H1 (cell line): ENCODE results near the gene COL8A1. TPM values are rescaled to one million over a fixed set of nuclear protein-coding genes. Genes with fewer than 3 reads are reported as not detected.

Experiments
- CTCF ChIA-PET: fragments of 300-600 bp; sonication (Branson Sonifier 250); formaldehyde crosslinking; loops from one replicate; lab custom pipeline; 2021; ENCODE audit not compliant: partially characterized antibody; lab: Charles Lee
- POLR2A ChIA-PET: fragments of 300-600 bp; sonication (Branson Sonifier 250); formaldehyde crosslinking; loops from one replicate; lab custom pipeline; 2021; ENCODE audit warnings: inconsistent platforms; ENCODE audit not compliant: partially characterized antibody; lab: Charles Lee
- DNase-seq, 2 experiments: peaks; one replicate each; pipeline versions ENCODE4 v3.0.0 to v3.0.0-alpha.2; 2010 to 2022; ENCODE audit warnings: low spot score in 2 of 2, low read depth in 1 of 2, mixed read lengths in 1 of 2
- FAIRE-seq: peaks from 2 replicates; lab custom pipeline; 2011; peaks lifted over from hg19 to GRCh38; lab: Jason Lieb, UNC
- H2AFZ ChIP-seq: 2 replicates; pipeline ENCODE4 v1.8.1; 2012; ENCODE audit warnings: low read length, inconsistent platforms
- H2AK5ac ChIP-seq: 2 replicates; pipeline ENCODE4 v1.6.1; 2013; ENCODE audit warnings: low read depth, low read length
- H2BK120ac ChIP-seq: replicated peaks from 2 replicates; pipeline ENCODE3; 2013; ENCODE audit warnings: low read depth, low read length, inconsistent platforms
- H2BK12ac ChIP-seq: 2 replicates; pipeline ENCODE4 v1.6.1; 2013; ENCODE audit warnings: low read depth, low read length
- H2BK15ac ChIP-seq: 2 replicates; pipeline ENCODE4 v1.6.1; 2013; ENCODE audit warnings: low read length
- H2BK20ac ChIP-seq: 2 replicates; pipeline ENCODE4 v1.6.1; 2013; ENCODE audit warnings: low read length
- H2BK5ac ChIP-seq: 2 replicates; pipeline ENCODE4 v1.6.1; 2013; ENCODE audit warnings: low read depth, low read length
- H3K14ac ChIP-seq: 2 replicates; pipeline ENCODE4 v1.6.1; 2013; ENCODE audit warnings: inconsistent platforms; ENCODE audit not compliant: insufficient read length
- H3K18ac ChIP-seq: 2 replicates; pipeline ENCODE4 v1.6.1; 2013; ENCODE audit warnings: low read length; ENCODE audit errors: extremely low read depth
- H3K23ac ChIP-seq: 2 replicates; pipeline ENCODE4 v1.6.1; 2013; ENCODE audit warnings: inconsistent platforms; ENCODE audit not compliant: insufficient read length
- H3K23me2 ChIP-seq: 2 replicates; pipeline ENCODE4 v1.6.1; 2013; ENCODE audit warnings: low read depth, low read length
- H3K27ac ChIP-seq: 2 replicates; pipeline ENCODE4 v1.6.1; 2011; ENCODE audit warnings: low read depth, low read length, inconsistent platforms
- H3K27me3 ChIP-seq, 4 experiments: replicated peaks in 1 of 4; 1 replicate in 1 of 4; 2 replicates in 3 of 4; pipeline versions ENCODE4 v1.6.1 to v1.8.1; 2011 to 2013; ENCODE audit warnings: low read length in 3 of 4, mild to moderate bottlenecking in 3 of 4, inconsistent platforms in 2 of 4, mixed read lengths in 2 of 4, moderate library complexity in 1 of 4; ENCODE audit not compliant: control insufficient read depth in 3 of 4, insufficient read depth in 3 of 4; ENCODE audit errors: extremely low read depth in 1 of 4
- H3K36me3 ChIP-seq, 4 experiments: 2 replicates each; pipeline versions ENCODE4 v1.6.1 to v1.8.1; 2011 to 2013; ENCODE audit warnings: mild to moderate bottlenecking in 4 of 4, low read length in 3 of 4, moderate library complexity in 2 of 4, control low read depth in 1 of 4, inconsistent platforms in 1 of 4; ENCODE audit not compliant: insufficient read depth in 4 of 4, control insufficient read depth in 2 of 4
- H3K4ac ChIP-seq: replicated peaks from 2 replicates; pipeline ENCODE3; 2013; ENCODE audit warnings: low read length, low read depth, mixed read lengths, inconsistent platforms; ENCODE audit not compliant: insufficient read length
- H3K4me1 ChIP-seq, 4 experiments: replicated peaks in 1 of 4; 1 replicate in 1 of 4; 2 replicates in 3 of 4; pipeline versions ENCODE4 v1.6.1 to v1.8.1; 2011 to 2013; ENCODE audit warnings: low read length in 3 of 4, inconsistent platforms in 2 of 4, mixed read lengths in 1 of 4; ENCODE audit not compliant: insufficient read depth in 4 of 4, control insufficient read depth in 3 of 4
- H3K4me2 ChIP-seq, 2 experiments: 2 replicates each; pipeline versions ENCODE4 v1.6.1 to v1.8.1; 2011 to 2013; ENCODE audit warnings: low read depth in 2 of 2, low read length in 2 of 2, control low read depth in 1 of 2, inconsistent platforms in 1 of 2, mild to moderate bottlenecking in 1 of 2; ENCODE audit not compliant: insufficient read depth in 1 of 2
- H3K4me3 ChIP-seq, 4 experiments: fragments of 200-600, 300-600 bp in 1 of 4; sonication (generic), shearing (Covaris generic), sonication (Bioruptor Twin) in 1 of 4; 2 replicates each; pipeline versions ENCODE4 v1.5.1 to v1.8.1; 2011 to 2016; ENCODE audit warnings: low read length in 4 of 4, low read depth in 3 of 4, control low read depth in 2 of 4, inconsistent platforms in 2 of 4, mild to moderate bottlenecking in 2 of 4, mixed read lengths in 1 of 4, moderate library complexity in 1 of 4; ENCODE audit not compliant: insufficient read depth in 2 of 4; ENCODE audit errors: extremely low read depth in 1 of 4
- H3K56ac ChIP-seq: replicated peaks from 2 replicates; pipeline ENCODE3; 2013; ENCODE audit warnings: low read depth, mild to moderate bottlenecking, mixed read lengths, low read length, inconsistent platforms; ENCODE audit not compliant: insufficient read length
- H3K79me1 ChIP-seq: 2 replicates; pipeline ENCODE4 v1.6.1; 2013; ENCODE audit warnings: low read depth, low read length, control low read depth
- H3K79me2 ChIP-seq, 2 experiments: 2 replicates each; pipeline versions ENCODE4 v1.6.1 to v1.8.1; 2012 to 2013; ENCODE audit warnings: low read length in 2 of 2, mild to moderate bottlenecking in 2 of 2, inconsistent platforms in 1 of 2; ENCODE audit not compliant: insufficient read depth in 2 of 2, control insufficient read depth in 1 of 2
- H3K9ac ChIP-seq, 4 experiments: replicated peaks in 1 of 4; 1 replicate in 1 of 4; 2 replicates in 3 of 4; pipeline versions ENCODE4 v1.6.1 to v1.8.1; 2011 to 2013; ENCODE audit warnings: low read depth in 3 of 4, low read length in 3 of 4, control low read depth in 2 of 4, mild to moderate bottlenecking in 2 of 4, moderate library complexity in 2 of 4, inconsistent platforms in 1 of 4; ENCODE audit errors: extremely low read depth in 1 of 4
- H3K9me3 ChIP-seq, 2 experiments: 2 replicates each; pipeline versions ENCODE4 v1.6.1 to v1.8.1; 2012 to 2013; ENCODE audit warnings: mild to moderate bottlenecking in 2 of 2, moderate library complexity in 2 of 2, control low read depth in 1 of 2, inconsistent platforms in 1 of 2, low read depth in 1 of 2, low read length in 1 of 2, mixed read lengths in 1 of 2; ENCODE audit not compliant: insufficient read depth in 2 of 2
- H4K20me1 ChIP-seq, 2 experiments: replicated peaks in 1 of 2; 2 replicates each; pipeline versions ENCODE3 to v1.8.1; 2011 to 2013; ENCODE audit warnings: inconsistent platforms in 2 of 2, low read length in 2 of 2, mild to moderate bottlenecking in 1 of 2; ENCODE audit not compliant: insufficient read depth in 2 of 2, control insufficient read depth in 1 of 2
- H4K5ac ChIP-seq: 2 replicates; pipeline ENCODE4 v1.6.1; 2013; ENCODE audit warnings: low read length, low read depth, mixed read lengths, inconsistent platforms; ENCODE audit not compliant: insufficient read length
- H4K8ac ChIP-seq: 2 replicates; pipeline ENCODE4 v1.8.0; 2013; ENCODE audit warnings: mild to moderate bottlenecking, moderate library complexity, low read length, inconsistent platforms; ENCODE audit not compliant: insufficient read depth; ENCODE audit errors: extremely low read depth
- H4K91ac ChIP-seq: replicated peaks from 2 replicates; pipeline ENCODE3; 2013; ENCODE audit warnings: low read length, mixed read lengths, inconsistent platforms; ENCODE audit not compliant: insufficient read length
- MAFK ChIP-seq: IDR thresholded peaks from 2 replicates; pipeline ENCODE4 v1.6.1; 2012; ENCODE audit warnings: low read depth, mild to moderate bottlenecking, improper control_type of control experiment, low read length
- POLR2A ChIP-seq, 2 experiments: IDR thresholded peaks; 1 replicate in 1 of 2; 2 replicates in 1 of 2; pipeline ENCODE4 v1.6.1; 2011; ENCODE audit warnings: low read depth in 2 of 2, low read length in 2 of 2, mild to moderate bottlenecking in 2 of 2; ENCODE audit errors: control extremely low read depth in 1 of 2
- POLR2AphosphoS5 ChIP-seq: IDR thresholded peaks from 2 replicates; pipeline ENCODE4 v1.6.1; 2011; ENCODE audit warnings: low read depth, low read length
- SUZ12 ChIP-seq: fragments of 200-600 bp; sonication (generic); IDR thresholded peaks from 2 replicates; pipeline ENCODE4 v1.6.1; 2012; ENCODE audit warnings: mild to moderate bottlenecking, inconsistent platforms, low read length, moderate library complexity, mixed read lengths
- TAF7 ChIP-seq: optimal IDR thresholded peaks from 2 replicates; pipeline ENCODE3; 2011; ENCODE audit warnings: low read depth, mild to moderate bottlenecking, inconsistent platforms, low read length, moderate library complexity, borderline replicate concordance
- TCF12 ChIP-seq: IDR thresholded peaks from 2 replicates; pipeline ENCODE4 v1.6.1; 2011; ENCODE audit warnings: low read depth, mild to moderate bottlenecking, low read length
- WGBS, 2 experiments: shearing (Covaris generic) in 1 of 2; methylation state at CpG; one replicate each; pipeline versions ENCODE4 v1.1.6 to v1.1.7; 2013 to 2015; ENCODE audit warnings: low lambda C conversion rate in 2 of 2, mixed read lengths in 2 of 2, inconsistent platforms in 1 of 2, low coverage in 1 of 2, missing lambda C conversion rate in 1 of 2; ENCODE audit not compliant: insufficient replicate concordance in 2 of 2, insufficient coverage in 1 of 2, insufficient read length in 1 of 2; ENCODE audit errors: extremely low coverage in 1 of 2, missing lambda C conversion rate in 1 of 2; 5-methylcytosine and 5-hydroxymethylcytosine counted together
- polyA plus RNA-seq, 7 experiments: library from polyadenylated mRNA; depleted of rRNA in 3 of 7; stranded (reverse) in 5 of 7; unstranded in 2 of 7; fragments of >200 nt in 5 of 7; fragments of 200-250 nt in 2 of 7; gene quantifications; 1 replicate in 5 of 7; 2 replicates in 1 of 7; 4 replicates in 1 of 7; pipeline versions ENCODE4 v1.2.1 to v1.2.3, GENCODE V29; 2011 to 2013; ENCODE audit warnings: missing spikeins in 2 of 7, mixed read lengths in 2 of 7
- total RNA-seq: library from RNA; stranded (reverse); fragmentation: NEBNext Ultra II Directional; extraction: Animal tissue kit (Norgen Biotek cat#: 25700); gene quantifications from 2 replicates; pipeline ENCODE4 v1.2.1, GENCODE V29; 2021

The COL8A1 gene
- total and polyA plus RNA-seq, 2 of the 8 experiments (the other 6 are each of a cell fraction or from before 2014, with no cell fraction given): 0.21 to 1.2 TPM

DNA sequence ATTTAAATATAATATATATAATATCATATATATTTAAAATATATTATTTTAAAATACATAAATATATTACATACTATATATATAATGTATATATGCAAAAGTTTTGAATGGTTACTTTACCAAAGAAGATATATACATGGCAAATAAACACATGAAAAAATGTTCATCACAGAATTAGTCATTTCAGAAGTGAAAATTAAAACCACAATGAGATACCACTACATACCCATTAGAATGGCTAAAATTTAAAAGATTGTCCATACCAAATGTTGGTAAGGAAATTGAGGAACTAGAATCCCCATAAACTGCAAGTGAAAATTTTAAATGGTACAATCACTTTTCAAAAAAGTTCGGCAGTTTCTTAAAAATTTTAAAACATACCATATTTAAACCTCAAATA is 23.6 kb upstream of the COL8A1 start:
- no peak overlapping the region for H2BK120ac ChIP-seq
- no peak overlapping the region for H3K27ac ChIP-seq
- no peaks in the 10 kb centered on the region for H3K79me2 ChIP-seq
- H3K9me3 ChIP-seq: no peaks in the 10 kb centered on the region
- H2AK5ac ChIP-seq: no peak overlapping the region
- no peak overlapping the region for H3K4me3 ChIP-seq
- H3K9ac ChIP-seq: no peak overlapping the region
- H2BK20ac ChIP-seq: no peak overlapping the region
- H3K27me3 ChIP-seq: no peaks in the 10 kb centered on the region
- H4K91ac ChIP-seq: no peak overlapping the region
- H4K20me1 ChIP-seq: no peaks in the 10 kb centered on the region
- H3K56ac ChIP-seq: no peak overlapping the region
- H3K14ac ChIP-seq: no peak overlapping the region
- no peak for FAIRE-seq
- no peak overlapping the region for H2BK12ac ChIP-seq
- no peak overlapping the region for H2BK15ac ChIP-seq
- no peaks in the 10 kb centered on the region for H3K4me1 ChIP-seq
- no peak overlapping the region for H3K4me2 ChIP-seq
- no peaks in the 10 kb centered on the region for H3K79me1 ChIP-seq
- no peak overlapping the region for H3K4ac ChIP-seq
- no peaks in the 10 kb centered on the region for H3K23me2 ChIP-seq
- DNase-seq: no peak
- ChIA-PET CTCF (interaction anchor here (1.1 kb wide), 2 partner anchors 12 to 83 kb away, joined by 3 to 4 read pairs; no protein-coding TSS in a partner anchor), POLR2A (no interaction called here)
- no peak overlapping the region for H3K18ac ChIP-seq
- no peaks in the 10 kb centered on the region for H3K36me3 ChIP-seq
- no peak overlapping the region for H4K8ac ChIP-seq
- H2AFZ ChIP-seq: no peak overlapping the region
- 96% methylated on average over 1 of the region's 1 CpG; no CpG with 5 or more reads in 1 of the 2 experiments for WGBS, 2 experiments
- no peak overlapping the region for H4K5ac ChIP-seq
- no peak overlapping the region for H3K23ac ChIP-seq
- H2BK5ac ChIP-seq: no peak overlapping the region
- TF ChIP-seq POLR2AphosphoS5 (no peak), POLR2A (IDR thresholded peaks at IDR 0.05; ENCODE audit: control extremely low read depth in 1 of 2, low read depth in 2 of 2, low read length in 2 of 2) (no peak), TAF7 (no peak), MAFK (no peak), SUZ12 (no peak), TCF12 (no peak)
